Subcutaneous adipose tissue (tissue), 4 donors: ENCODE results near the gene CTPS2. TPM values are rescaled to one million over a fixed set of nuclear protein-coding genes. Genes with fewer than 3 reads are reported as not detected.

Experiments used
- total RNA-seq, 4 donors: library from RNA; depleted of rRNA; stranded (reverse); fragments of >200 nt; gene quantifications; one replicate each; pipeline ENCODE4 v1.1.0, GENCODE V29; 2016
- TF ChIP-seq, protein P1 (sequence below): fragments of 450-650 bp; IDR thresholded peaks from one replicate; pipeline ENCODE4 v1.5.1; 2016; ENCODE audit warnings: low read depth, mild to moderate bottlenecking, control low read depth, antibody characterized with exemption, moderate library complexity

The CTPS2 gene
- total RNA-seq, 4 donors from 2014 or later: 13.4 to 21.8 (median 18.5) TPM

DNA sequence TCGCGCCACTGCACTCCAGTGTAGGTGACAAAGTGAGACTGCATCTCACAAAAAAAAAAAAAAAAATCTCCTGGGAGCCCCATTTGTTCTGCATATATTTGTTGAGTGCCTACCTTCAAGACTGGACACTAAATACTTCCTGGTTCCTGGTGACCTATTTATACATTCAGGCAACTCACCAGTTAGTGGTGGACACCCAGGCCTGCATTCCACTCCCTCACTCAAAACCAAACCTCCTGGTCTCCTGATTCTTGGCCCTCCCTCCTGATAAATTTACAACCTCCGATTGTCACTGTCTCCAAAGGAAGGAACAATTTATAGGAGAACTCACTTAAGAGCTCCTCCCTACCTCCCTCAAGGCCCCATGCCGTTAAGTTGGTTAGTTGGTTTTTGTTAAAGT, 10.0 kb upstream of the CTPS2 start:
- TF ChIP-seq, protein P1, sequence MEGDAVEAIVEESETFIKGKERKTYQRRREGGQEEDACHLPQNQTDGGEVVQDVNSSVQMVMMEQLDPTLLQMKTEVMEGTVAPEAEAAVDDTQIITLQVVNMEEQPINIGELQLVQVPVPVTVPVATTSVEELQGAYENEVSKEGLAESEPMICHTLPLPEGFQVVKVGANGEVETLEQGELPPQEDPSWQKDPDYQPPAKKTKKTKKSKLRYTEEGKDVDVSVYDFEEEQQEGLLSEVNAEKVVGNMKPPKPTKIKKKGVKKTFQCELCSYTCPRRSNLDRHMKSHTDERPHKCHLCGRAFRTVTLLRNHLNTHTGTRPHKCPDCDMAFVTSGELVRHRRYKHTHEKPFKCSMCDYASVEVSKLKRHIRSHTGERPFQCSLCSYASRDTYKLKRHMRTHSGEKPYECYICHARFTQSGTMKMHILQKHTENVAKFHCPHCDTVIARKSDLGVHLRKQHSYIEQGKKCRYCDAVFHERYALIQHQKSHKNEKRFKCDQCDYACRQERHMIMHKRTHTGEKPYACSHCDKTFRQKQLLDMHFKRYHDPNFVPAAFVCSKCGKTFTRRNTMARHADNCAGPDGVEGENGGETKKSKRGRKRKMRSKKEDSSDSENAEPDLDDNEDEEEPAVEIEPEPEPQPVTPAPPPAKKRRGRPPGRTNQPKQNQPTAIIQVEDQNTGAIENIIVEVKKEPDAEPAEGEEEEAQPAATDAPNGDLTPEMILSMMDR: no peak

DNA sequence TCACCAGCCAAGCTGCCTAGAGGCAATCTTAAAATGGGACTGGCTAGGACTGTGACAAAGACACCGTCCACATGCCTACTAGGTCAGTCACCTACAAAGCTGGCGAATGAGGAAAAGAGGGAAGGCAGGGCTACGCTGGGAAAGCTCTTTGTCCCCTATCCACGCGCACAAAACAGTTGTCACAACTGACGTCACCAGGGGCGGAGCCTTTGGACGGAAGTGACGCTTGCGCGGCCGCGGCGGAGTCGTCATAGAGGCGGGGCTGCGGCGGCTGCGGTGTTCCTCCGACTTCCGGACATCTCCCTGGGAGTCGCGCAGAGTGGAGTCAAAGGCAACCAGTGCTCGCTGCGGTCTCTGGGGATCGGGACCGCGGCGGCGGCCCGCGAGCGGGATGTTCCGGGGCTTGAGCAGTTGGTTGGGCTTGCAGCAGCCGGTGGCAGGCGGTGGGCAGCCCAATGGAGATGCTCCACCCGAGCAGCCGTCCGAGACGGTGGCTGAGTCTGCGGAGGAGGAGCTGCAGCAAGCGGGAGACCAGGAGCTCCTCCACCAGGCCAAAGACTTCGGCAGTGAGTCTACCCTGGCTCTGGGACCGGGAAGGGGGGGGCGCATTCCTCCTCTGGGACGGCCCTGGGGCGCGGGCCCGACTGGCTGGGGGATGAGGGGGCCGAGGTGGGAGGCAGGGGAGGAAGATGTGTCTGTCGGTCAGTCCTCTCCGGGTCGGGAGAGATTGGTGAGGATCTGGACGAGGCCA, 7.0 kb upstream of the CTPS2 start, which contains the start of gene SYAP1:
Gene SYAP1 (plus strand): TSS at position 279 of the 751 bp plus-strand sequence. CDS start 113 bp downstream, at position 392.
- TF ChIP-seq, protein P1: no peak

DNA sequence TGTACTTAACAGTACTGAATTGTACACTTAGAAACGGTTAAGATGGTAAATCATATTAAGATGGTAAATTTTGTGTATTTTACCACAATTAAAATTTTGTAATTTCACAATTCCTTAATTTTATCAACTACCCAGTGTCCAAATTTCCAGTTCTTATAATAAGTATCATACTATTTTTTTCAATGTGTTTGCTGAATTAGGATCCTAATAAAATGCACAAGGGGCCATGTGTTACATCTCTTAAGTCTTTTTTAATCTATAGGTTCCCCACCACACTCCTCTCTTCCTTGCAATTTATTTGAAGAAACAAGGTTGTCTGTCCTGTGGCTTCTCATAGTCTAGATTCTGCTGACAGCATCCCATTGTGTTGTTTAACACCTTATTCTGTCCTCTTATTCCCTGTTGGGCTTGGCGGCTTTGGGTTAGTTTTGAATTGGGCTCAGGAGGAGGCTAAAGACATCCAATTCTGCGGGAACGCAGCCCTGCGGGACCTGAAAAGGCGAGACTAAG, 6.4 kb upstream of the CTPS2 start:
- TF ChIP-seq, protein P1: no peak

DNA sequence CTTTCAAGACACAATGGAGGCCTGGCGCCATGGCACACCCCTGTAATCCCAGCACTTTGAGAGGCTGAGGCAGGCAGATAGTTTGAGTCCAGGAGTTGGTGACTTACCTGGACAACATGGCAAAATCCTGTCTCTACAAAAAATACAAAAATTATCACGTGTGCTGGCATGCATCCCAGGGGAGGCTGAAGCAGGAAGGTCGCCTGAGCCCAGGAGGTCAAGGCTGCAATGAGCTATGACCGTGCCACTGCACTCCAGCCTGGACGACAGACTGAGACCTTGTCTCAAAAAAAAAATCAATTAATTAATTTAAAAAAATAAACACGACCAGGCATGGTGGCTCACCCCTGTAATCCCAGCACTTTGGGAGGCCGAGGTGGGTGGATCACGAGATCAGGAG, 2.0 kb upstream of the CTPS2 start:
- TF ChIP-seq, protein P1: no peak

DNA sequence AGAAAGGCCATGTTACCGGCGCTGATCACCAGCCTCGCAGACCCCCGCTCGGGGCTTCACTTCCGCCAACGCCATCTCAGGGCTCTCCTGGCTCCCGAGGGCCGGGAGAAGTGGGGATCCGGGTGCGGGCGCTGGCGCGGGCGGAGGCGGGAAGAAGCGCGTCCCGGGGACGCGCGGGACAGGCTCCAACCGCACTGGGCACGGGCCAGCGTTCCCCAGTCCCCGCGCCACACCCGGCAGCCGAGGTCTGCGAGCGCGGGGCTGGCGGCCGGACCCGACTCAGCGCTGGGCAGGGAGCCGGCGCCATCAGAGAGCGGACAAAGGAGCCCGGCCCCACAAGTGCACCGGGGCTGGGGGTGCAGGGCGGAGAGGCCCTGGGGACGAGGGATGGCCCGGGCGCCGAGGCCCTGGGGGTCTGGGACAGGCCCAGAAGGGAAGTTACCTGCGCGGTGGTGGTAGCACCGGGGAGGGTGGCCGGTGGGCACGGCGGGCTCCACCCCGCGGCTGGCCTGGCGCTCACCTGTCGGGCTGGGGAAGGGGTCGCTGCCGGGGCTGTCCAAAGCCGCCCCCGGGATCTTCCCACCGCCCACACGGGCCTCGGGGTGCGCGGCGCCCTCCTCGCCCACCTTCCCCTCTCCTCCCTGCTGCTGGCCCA, 449 bp downstream of the CTPS2 start:
- TF ChIP-seq, protein P1: no peak

DNA sequence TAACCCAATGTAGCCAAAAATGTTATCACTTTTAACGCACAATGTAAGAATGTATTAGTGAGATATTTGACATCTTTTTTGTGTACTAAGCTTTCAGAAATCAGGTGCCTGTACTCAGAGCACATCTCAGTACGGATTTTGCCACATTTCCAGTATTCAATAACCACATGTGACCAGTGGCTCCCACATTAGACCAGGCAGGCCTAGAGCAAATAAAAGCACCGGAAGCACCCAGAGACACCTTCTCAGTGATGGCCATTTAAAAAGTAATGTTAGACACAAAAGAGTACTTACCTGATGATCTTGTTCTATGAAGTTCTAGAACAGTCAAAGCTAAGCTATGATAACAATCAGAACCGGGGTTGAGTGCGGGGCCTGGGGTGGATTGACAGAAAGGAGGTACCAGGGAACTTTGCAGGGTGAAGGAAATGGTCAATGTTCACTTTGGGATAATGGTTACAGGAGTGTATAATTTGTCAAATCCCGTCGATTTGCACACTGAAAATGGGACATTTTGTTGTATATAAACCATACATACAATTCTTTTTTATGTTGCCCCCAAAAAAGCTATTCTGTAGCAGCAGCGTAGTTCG, 1.2 kb downstream of the CTPS2 start:
- TF ChIP-seq, protein P1: no peak

DNA sequence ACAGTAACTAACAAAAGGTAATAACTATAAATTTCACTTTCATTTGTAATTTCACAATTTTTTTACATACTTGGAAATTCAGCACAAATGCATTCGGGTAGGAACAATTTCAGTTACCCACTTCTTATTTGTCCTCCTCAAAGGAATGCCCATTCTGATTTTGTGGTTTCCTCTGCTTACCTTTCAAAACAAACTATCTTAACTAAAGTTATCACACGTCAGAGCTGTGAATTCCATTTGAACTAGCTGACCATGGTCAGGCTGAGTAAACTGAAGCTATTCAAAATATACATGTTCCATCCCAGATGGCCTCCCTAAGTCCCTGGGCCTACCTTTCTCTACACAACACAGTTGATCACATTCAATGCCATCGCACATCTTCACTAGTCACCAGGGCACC, 4.5 kb downstream of the CTPS2 start:
- TF ChIP-seq, protein P1: no peak
